Panc1 (cell line): ENCODE data around the gene PHIP. TPM values are rescaled to one million over a fixed set of nuclear protein-coding genes. Genes with fewer than 3 reads are reported as not detected.
A peak's percentile ranks its signal among the peaks of the same experiment; 100 is the strongest.

Experiments used
- ATAC-seq: fragments of 200-7000 bp; cut with Tn5 transposase; 2 replicates; pipeline ENCODE4 v1.9.1; 2020; ENCODE audit warnings: mild to moderate bottlenecking, moderate library complexity
- BruUV-seq: library from RNA; stranded (reverse); fragments of 400-500 nt; replicated peaks from 2 replicates; lab custom pipeline; 2021; lab: Mats Ljungman, UMichigan
- CTCF ChIA-PET: fragments of 300-600 bp; sonication (Branson Sonifier 250); formaldehyde crosslinking; loops from one replicate; lab custom pipeline; 2022; ENCODE audit warnings: antibody characterized with exemption; lab: Charles Lee
- POLR2A ChIA-PET: fragments of 300-600 bp; sonication (Branson Sonifier 250); formaldehyde crosslinking; loops from one replicate; lab custom pipeline; 2022; ENCODE audit warnings: antibody characterized with exemption; lab: Charles Lee
- DNase-seq: peaks from one replicate; pipeline ENCODE4 v3.0.0-alpha.2; 2010; ENCODE audit warnings: low read depth, low spot score
- H3K27ac ChIP-seq: 2 replicates; pipeline ENCODE4 v1.5.1; 2011; ENCODE audit warnings: mild to moderate bottlenecking, low read length, inconsistent platforms
- H3K27me3 ChIP-seq: fragments of 200-500 bp; sonication (Bioruptor generic); 2 replicates; pipeline ENCODE4 v1.6.0; 2014; ENCODE audit warnings: low read length, inconsistent platforms; ENCODE audit not compliant: control insufficient read depth, insufficient read depth
- H3K36me3 ChIP-seq: fragments of 200-500 bp; sonication (Bioruptor generic); 2 replicates; pipeline ENCODE4 v1.5.1; 2014; ENCODE audit warnings: inconsistent platforms, mild to moderate bottlenecking, low read length, moderate library complexity; ENCODE audit not compliant: control insufficient read depth, insufficient read depth
- H3K4me1 ChIP-seq: 2 replicates; pipeline ENCODE4 v1.5.1; 2011; ENCODE audit warnings: inconsistent platforms, mild to moderate bottlenecking, low read length, moderate library complexity; ENCODE audit not compliant: control insufficient read depth, insufficient read depth
- H3K4me3 ChIP-seq, 2 experiments: 2 replicates each; pipeline ENCODE4 v1.5.1; 2011 to 2012; ENCODE audit warnings: low read depth in 2 of 2, low read length in 2 of 2, mild to moderate bottlenecking in 2 of 2, inconsistent platforms in 1 of 2, moderate library complexity in 1 of 2
- H3K9me3 ChIP-seq: fragments of 200-500 bp; sonication (Bioruptor generic); 2 replicates; pipeline ENCODE4 v1.5.1; 2014; ENCODE audit warnings: low read depth, mild to moderate bottlenecking, inconsistent platforms, low read length, moderate library complexity; ENCODE audit not compliant: control insufficient read depth, insufficient read depth
- CTCF ChIP-seq: fragments of 450-650 bp; IDR thresholded peaks from 2 replicates; pipeline ENCODE4 v1.5.1; 2017; ENCODE audit warnings: mild to moderate bottlenecking
- POLR2AphosphoS5 ChIP-seq: IDR thresholded peaks from 2 replicates; pipeline ENCODE4 v1.6.1; 2012; ENCODE audit warnings: mild to moderate bottlenecking, low read depth, low read length, moderate library complexity
- REST ChIP-seq, 2 experiments: IDR thresholded peaks; 2 replicates each; pipeline ENCODE4 v1.6.1; 2011 to 2012; ENCODE audit warnings: low read depth in 2 of 2, control low read depth in 1 of 2, low read length in 1 of 2, mild to moderate bottlenecking in 1 of 2, moderate library complexity in 1 of 2; ENCODE audit not compliant: insufficient read depth in 1 of 2
- SIN3A ChIP-seq: IDR thresholded peaks from 2 replicates; pipeline ENCODE4 v1.6.1; 2012; ENCODE audit warnings: low read depth, mild to moderate bottlenecking, low read length, moderate library complexity, borderline replicate concordance; ENCODE audit not compliant: insufficient read depth
- TCF7L2 ChIP-seq: IDR thresholded peaks from 2 replicates; pipeline ENCODE4 v1.6.1; 2011; ENCODE audit warnings: mild to moderate bottlenecking, low read depth, low read length, inconsistent platforms
- in situ Hi-C: cut with HindIII; loops from 2 replicates; pipeline ENCODE4 v1.10.0; 2016; ENCODE audit warnings: low sequenced_read_pairs, low pct_unique_long_range_greater_than_20kb
- intact Hi-C: fragments of 100-400 bp; cut with micrococcal nuclease; formaldehyde crosslinking; loops from one replicate; pipeline ENCODE4 v1.10.0; 2022; ENCODE audit not compliant: unreplicated experiment
- total RNA-seq: library from RNA; stranded (reverse); gene quantifications from one replicate; pipeline ENCODE4 v1.2.1, GENCODE V29; 2021; ENCODE audit not compliant: unreplicated experiment

PHIP gene
- total RNA-seq, 1 experiment from 2014 or later = 28.0 TPM

- TF ChIP-seq TCF7L2 = no peak
These were observed 167.4 kb downstream of the PHIP start (continued) for GRCh38 chr6:78910591-78911171.

GRCh38 chr6:78910010-78910409 lies 168.0 kb downstream of the PHIP start:
- in situ Hi-C loops (no loop called here), intact Hi-C loops (no loop called here)
- H3K9me3 ChIP-seq = no peaks in the 10 kb centered on the region
- ATAC-seq (no peak), DNase-seq (no peak)
- BruUV-seq = no TSS peak
- no peaks in the 10 kb centered on the region for H3K4me1 ChIP-seq
- no peak overlapping the region for H3K27ac ChIP-seq
- ChIA-PET CTCF (no interaction called here), POLR2A (no interaction called here)
- no peaks in the 10 kb centered on the region for H3K27me3 ChIP-seq
- no peaks in the 10 kb centered on the region for H3K36me3 ChIP-seq
- TF ChIP-seq POLR2AphosphoS5 (no peak), SIN3A (no peak), TCF7L2 (no peak), REST (IDR thresholded peaks at IDR 0.05; ENCODE audit: insufficient read depth in 1 of 2, low read depth in 2 of 2, low read length in 1 of 2) (no peak), CTCF (no peak)
- peak overlapping the region; percentile 36 to 51; a peak in 2 of 4 replicates for H3K4me3 ChIP-seq

GRCh38 chr6:78909391-78909790 lies 168.7 kb downstream of the PHIP start:
- ATAC-seq = no peak
- intact Hi-C loops = no loop called here
- in situ Hi-C loops = no loop called here

More at GRCh38 chr6:78909391-78909790, 168.7 kb downstream of the PHIP start:
- Histone ChIP-seq H3K27me3 (no peaks in the 10 kb centered on the region), H3K36me3 (no peaks in the 10 kb centered on the region; the same call in 1 of the 2 replicates), H3K4me1 (no peaks in the 10 kb centered on the region), H3K9me3 (no peaks in the 10 kb centered on the region), H3K27ac (no peak overlapping the region), H3K4me3 (no peak overlapping the region)
- ChIA-PET CTCF (no interaction called here), POLR2A (no interaction called here)
- TF ChIP-seq CTCF (no peak), REST (IDR thresholded peaks at IDR 0.05; ENCODE audit: insufficient read depth in 1 of 2, low read depth in 2 of 2, low read length in 1 of 2) (no peak), SIN3A (no peak), TCF7L2 (no peak), POLR2AphosphoS5 (no peak)
- no peak for DNase-seq
- no TSS peak for BruUV-seq
